Retinal pigment epithelial cell (primary cell): Measurements from ENCODE around the gene USP4.
"Not testable (repeated sequence)": the region's sequence is repeated elsewhere in the genome, so short reads cannot be mapped to it uniquely, and the experiment has no call there.

Source experiments
- DNase-seq: peaks from one replicate; pipeline ENCODE4 v3.0.0-alpha.2; 2010; ENCODE audit warnings: low read depth
- H3K4me3 ChIP-seq: 2 replicates; pipeline ENCODE4 v1.5.1; 2011; ENCODE audit warnings: mild to moderate bottlenecking, low read length, control low read depth, moderate library complexity
- TF ChIP-seq, protein P1 (sequence below): conservative IDR thresholded peaks from 2 replicates; pipeline ENCODE4 v1.5.1; 2011; ENCODE audit warnings: low read depth, low read length, control low read depth, inconsistent platforms

Gene USP4

DNA sequence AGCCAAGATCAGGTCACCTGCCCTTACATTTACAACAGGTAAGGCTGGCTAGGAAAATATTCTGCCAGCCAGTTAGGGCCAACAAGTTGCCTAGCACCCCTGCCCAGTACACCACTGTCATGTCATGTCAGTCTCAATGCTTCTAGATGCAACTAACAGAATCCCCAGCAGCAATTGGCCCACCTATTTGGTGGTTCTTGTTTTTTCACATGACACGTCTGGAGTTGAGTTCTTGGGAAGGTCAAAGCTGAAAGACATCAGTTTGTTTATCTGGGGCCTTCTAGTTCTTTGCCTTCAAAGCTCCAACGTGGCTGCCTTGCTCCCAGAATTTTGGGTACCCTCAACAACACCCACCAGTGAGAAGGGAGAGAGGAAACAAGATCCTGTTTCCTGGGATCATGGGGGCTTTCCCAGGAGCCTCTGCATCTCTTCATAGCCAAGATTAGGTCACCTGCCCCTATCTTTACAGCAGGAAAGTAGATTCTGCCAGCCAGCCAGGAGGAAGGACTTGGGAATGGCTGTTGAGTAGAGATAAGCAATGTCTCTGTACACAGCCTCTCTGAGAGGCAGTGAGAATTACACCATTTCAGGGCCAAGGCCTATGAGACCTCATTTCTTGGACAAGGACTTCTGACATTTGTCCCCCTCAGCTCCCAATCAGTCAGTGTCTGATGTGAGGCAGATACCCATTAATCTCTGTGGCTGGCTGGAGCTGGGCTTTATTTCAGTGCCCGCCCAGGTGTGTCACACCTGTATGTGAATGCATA is 9.7 kb upstream of the USP4 start:
- no peak overlapping the region for H3K4me3 ChIP-seq
- TF ChIP-seq, protein P1, sequence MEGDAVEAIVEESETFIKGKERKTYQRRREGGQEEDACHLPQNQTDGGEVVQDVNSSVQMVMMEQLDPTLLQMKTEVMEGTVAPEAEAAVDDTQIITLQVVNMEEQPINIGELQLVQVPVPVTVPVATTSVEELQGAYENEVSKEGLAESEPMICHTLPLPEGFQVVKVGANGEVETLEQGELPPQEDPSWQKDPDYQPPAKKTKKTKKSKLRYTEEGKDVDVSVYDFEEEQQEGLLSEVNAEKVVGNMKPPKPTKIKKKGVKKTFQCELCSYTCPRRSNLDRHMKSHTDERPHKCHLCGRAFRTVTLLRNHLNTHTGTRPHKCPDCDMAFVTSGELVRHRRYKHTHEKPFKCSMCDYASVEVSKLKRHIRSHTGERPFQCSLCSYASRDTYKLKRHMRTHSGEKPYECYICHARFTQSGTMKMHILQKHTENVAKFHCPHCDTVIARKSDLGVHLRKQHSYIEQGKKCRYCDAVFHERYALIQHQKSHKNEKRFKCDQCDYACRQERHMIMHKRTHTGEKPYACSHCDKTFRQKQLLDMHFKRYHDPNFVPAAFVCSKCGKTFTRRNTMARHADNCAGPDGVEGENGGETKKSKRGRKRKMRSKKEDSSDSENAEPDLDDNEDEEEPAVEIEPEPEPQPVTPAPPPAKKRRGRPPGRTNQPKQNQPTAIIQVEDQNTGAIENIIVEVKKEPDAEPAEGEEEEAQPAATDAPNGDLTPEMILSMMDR: no peak
- no peak for DNase-seq

DNA sequence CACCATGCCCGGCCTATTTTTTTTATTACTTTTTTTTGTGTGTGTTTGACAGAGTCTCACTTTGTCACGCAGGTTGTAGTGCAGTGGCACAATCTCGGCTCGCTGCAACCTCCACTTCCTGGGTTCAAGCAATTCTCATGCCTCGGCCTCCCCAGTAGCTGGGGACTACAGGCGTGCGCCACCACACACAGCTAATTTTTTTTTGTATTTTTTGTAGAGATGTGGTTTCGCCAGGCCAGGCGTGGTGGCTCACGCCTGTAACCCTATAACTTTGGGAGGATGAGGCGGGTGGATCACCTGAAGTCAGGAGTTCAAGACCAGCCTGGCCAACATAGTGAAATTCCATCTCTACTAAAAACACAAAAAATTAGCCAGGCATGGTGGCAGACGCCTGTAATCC is 8.5 kb upstream of the USP4 start:
- DNase-seq, H3K4me3 ChIP-seq: not testable (repeated sequence)

DNA sequence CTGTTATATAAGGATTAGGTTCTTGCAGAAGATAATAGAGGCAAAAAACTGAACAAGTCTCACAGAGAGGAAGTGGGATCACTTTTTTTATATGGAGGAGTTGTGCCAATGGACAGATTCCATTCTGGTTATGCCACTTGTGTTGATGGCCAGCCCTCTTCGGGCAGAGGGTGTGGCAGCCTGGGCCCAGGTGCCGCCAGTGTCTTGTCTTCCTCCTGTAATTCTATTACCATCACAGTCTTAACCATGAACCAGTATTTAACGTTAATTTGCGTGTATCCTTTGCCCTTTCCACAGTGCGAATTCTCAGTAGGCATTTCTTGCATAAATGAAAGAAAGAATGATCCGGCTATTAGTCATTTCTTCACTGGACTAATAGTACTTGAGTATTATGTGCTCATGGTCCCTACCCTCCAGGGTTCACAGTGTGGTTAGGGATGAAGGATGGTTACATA is 7.0 kb upstream of the USP4 start:
- H3K4me3 ChIP-seq: no peak overlapping the region
- TF ChIP-seq, protein P1: no peak
- no peak for DNase-seq

DNA sequence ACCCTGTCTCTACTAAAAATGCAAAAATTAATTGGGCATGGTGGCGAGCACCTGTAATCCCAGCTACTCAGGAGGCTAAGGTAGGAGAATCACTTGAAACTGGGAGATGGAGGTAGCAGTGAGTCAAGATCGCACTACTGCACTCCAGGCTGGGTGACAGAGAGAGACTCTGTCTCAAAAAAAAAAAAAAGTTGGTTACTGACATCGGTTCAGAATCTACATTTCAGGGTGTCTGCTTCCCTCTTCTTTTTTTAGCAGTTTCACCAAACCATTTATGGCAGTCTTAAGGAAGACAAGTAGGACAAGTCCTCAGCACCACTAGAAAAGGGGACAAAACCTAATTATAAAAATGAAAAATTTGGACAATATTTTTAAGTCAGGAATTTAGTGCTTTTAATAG is 3.3 kb upstream of the USP4 start:
- no peak overlapping the region for H3K4me3 ChIP-seq
- TF ChIP-seq, protein P1: no peak
- no peak for DNase-seq

DNA sequence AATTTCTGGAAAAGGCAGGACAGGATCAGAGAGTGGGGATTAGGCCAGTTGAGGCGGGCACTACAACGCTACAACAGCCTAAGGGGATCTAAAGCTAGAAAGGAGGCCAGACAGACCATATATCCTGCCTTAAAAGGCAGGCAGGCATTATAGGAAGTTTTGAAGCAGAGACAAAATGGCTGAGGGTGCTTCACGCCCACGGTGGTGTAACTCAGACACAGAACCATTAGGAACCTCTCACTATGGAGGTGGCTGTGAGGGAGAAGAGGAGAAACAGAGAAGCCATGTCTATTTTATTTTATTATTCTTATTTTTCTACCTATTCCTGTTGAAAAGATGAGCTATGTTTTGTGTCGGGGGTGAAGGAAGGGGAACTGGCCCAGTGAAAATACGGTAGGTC is 2.1 kb upstream of the USP4 start:
- no peak for DNase-seq
- H3K4me3 ChIP-seq: no peak overlapping the region
- TF ChIP-seq, protein P1: no peak

DNA sequence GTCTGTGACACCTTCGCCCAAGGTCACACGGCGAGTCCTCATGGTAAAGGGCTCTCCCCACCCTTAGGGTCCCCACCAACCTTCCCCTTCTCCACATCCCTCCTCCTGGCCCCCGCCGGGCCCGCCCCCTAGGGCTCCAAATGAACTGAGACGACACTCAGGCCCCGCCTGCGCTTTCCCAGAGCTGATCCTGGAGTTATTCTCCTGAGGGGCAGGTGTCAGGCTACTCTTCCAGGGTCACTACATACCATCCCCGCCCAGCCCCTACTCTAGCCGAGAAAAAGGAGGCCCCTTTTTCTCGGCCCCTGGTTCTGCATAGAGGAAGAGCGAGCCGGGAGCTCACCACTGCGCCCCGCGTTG is 292 bp downstream of the USP4 start:
- DNase-seq: no peak
- H3K4me3 ChIP-seq: peak overlapping the region; percentile 82
- TF ChIP-seq, protein P1: no peak

DNA sequence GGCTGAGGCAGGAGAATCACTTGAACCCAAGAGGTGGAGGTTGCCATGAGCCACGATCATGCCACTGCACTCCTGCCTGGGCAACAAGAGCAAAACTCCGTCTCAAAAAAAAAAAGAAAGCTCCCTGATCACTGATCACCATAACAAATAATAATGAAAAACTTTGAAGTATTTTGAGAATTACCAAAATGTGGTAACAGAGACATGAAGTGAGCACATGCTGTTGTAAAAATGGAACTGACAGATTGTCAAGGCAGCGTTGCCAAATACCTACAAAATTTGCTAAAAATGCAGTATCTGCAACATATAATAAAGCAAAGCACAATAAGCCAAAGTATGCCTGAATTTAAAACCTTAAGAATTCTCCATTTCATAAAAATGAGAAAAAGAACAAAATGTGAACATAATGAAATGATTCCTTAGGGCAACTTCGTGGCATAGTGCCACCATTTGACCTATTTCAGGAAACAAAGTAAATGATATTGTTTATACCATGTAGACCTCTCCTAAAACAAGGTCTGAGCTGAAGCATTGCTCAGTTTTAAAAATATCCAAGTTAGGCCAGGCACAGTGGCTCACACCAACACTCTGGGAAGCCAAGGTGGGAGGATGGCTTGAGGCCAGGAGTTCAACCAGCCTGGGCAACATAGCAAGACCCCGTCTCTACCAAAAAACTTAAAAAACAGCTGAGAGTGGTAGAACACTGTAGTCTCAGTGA is 5.8 kb downstream of the USP4 start:
- TF ChIP-seq, protein P1: no peak
- DNase-seq: no peak
- no peak overlapping the region for H3K4me3 ChIP-seq
